Anterior cingulate cortex (tissue), 58 donors: ENCODE data around the gene C1QTNF2.
A peak's percentile ranks its signal among the peaks of the same experiment; 100 is the strongest.
"Not testable (repeated sequence)": the region's sequence is repeated elsewhere in the genome, so short reads cannot be mapped to it uniquely, and the experiment has no call there.

Experiments
- DNase-seq, 58 donors: peaks; one replicate each; lab custom pipeline; 2025; lab: John Stamatoyannopoulos, UW

C1QTNF2 gene

DNA sequence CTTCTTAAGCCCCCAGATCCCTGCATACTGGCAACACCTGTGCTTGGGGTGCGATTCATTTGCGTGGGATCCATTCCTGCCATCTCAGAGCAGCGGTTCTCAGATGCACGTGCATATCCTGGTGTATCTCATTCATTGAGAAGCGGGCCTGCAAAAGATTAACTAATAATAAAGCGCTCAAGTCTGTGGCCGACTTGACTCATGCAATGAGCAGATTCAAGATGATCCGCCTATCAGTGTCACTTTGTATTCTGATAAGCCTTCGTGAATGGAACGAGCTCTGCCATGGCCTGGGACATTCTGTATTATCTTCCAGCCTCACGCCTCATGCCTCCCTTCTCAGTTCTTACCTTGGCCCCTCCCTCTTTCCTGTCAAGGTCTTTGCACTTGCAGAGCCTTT lies 22.3 kb downstream of the C1QTNF2 start:
- DNase-seq, result no peak

DNA sequence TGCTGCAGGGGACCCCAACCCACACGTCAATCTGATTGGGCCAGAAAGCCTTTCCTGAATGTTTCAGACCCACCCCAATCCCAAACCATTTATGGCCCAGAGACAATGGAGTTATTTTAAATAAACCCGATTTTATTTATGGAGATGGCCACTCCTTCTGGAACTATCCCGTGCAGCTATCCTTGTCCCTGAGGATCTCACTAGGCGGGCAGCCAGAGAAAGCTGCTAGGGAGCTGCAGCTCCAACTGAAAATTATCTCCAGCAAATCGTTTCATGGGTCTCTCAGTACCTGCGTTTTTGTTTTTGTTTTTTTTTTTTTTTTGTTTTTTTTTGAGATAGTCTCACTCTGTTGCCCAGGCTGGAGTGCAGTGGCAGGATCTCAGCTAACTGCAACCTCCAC lies 23.0 kb downstream of the C1QTNF2 start:
- no peak for DNase-seq

GRCh38 chr5:160342413-160342941 lies 27.9 kb downstream of the C1QTNF2 start:
- DNase-seq, result no peak

DNA sequence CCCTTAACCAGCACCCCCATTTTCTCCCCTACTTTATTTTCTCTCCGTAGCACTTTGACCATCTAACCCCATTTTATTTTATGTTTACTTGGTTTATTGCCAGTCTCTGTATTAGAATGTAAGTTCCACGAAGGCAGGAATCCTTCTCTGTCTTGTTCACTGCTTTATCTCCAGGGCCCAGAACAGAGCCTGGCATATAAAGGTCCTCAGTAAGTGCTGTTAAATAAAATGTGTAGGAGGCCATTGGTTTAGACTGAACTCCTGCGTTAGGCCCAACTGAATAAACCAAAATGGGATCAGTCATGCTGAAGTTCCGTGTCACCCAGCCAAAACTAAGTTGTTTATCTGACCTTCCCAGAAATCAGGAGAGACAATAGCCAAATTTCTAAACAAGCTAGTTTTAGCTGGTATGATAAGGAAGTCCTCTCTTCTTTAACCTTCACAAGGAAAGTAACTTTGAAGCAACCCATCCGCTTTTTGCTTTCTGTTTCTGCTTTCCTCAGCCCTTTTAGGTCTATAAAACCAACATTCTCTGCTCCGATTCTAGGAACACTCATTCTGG lies 29.0 kb downstream of the C1QTNF2 start:
- no peak for DNase-seq

DNA sequence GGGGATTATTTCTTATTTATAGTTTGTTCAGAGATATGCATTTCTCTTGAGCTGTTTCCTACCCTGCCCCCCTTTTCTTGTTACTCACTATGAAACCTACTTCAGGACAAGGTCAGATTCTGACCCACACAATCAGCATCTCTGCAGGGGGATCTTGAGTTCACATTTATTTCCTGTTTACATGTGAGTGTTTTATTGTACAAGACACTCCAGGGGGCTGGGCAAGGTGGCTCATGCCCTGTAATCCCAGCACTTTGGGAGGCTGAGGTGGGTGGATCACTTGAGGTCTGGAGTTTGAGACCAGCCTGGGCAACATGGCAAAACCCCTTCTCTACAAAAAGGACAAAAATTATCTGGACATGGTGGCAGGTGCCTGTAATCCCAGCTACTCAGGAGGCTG lies 29.9 kb downstream of the C1QTNF2 start:
- not testable (repeated sequence) for DNase-seq

- no peak for DNase-seq
Measured at GRCh38 chr5:160339406-160340130, 30.9 kb downstream of the C1QTNF2 start.

DNA sequence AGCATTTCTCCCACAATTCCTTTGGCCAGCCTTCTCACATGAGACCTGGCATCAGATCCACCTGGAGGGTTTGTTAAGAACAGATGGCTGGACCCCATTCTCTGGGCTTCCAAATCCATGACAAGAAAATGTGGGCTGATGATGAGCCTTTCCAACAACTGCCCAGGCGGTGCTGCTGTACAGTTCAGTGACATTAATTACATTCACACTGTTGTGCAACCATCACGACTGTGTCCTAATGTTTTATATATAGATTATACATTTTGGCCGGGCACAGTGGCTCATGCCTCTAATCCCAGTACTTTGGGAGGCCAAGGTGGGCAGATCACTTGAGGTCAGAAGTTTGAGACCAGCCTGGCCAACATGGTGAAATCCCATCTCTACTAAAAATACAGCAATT lies 35.7 kb downstream of the C1QTNF2 start:
- DNase-seq, result not testable (repeated sequence)

- no peak for DNase-seq
Measured at GRCh38 chr5:160333721-160334120, 36.7 kb downstream of the C1QTNF2 start.

DNA sequence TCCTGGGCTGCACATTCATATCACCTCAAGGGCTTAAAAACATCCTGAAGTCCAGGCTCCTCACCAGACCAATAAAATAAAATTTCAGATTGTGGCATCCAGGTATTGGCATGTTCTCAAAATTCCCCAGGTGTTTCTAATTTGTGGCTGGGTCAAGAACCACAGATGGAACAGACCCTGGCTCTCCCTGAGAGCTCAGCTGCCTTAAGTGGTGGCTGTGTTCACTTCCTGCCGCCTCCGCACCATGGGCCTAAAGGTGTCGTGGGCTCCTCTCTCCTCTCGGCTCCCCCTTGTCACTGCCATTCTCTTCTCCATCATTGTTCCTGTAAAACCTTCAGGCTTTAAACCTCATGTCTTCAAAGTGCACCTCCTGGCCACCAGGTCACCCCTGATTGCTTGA lies 40.2 kb downstream of the C1QTNF2 start:
- DNase-seq, result no peak

DNA sequence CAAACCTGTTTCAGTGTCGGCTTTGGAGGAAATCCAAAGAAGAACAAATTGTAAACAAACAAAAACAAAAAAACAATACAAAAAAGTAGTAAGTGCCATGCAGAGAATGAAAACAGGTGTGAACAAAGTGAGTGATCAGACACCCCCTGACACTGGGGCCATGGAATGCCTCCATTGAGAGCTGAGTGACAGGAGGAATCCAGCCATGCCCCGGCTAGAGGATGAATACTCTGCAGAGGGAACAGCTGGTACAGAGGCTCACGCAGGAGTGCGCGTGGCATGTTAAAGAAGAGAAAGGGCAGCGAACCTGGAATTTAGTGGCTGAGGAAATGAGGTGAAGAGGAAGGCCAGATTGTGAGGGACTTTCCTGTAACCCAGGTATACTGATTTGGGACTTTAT lies 42.6 kb downstream of the C1QTNF2 start:
- no peak for DNase-seq

GRCh38 chr5:160326981-160327380 lies 43.4 kb downstream of the C1QTNF2 start:
- no peak for DNase-seq

GRCh38 chr5:160325716-160326115 lies 44.7 kb downstream of the C1QTNF2 start:
- DNase-seq, result no peak

DNA sequence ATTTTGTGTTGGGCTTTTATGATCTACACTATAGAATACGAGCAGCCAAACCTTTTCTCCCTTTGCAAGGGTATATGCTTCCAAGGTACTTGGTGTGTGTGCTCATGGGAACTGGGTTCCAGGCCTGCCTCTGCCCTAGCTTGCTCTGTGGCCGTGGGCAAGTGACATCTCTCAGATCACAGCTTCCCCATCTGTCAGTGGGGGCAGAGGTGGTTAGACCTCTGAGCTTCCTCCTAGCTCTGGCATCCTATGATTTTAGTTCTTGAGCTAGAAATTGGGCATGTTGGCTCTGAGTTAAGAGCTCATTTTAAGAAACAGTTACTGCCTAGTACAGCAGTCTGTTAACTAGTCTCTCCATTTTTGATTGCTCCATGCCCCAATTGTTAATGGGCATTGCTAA lies 45.5 kb downstream of the C1QTNF2 start:
- DNase-seq, result no peak

DNA sequence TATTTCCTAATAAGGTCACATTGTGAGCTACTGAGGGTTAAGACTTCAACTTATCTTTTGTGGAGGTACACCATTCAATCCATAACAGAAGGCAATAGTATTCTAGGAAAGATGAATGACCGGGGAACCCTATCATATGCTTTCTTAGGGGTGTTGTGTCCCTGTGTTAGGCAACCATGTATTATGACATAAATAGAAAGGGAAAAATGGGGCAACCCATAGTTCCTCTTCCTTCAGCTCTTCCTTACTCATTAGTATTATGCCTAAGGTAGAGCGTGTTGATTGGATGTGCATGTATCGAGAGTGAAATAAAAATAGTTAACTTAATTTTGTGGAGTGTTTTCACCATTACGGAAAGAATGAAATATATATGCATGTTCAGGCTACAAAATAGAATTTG lies 52.0 kb downstream of the C1QTNF2 start:
- no peak for DNase-seq

DNA sequence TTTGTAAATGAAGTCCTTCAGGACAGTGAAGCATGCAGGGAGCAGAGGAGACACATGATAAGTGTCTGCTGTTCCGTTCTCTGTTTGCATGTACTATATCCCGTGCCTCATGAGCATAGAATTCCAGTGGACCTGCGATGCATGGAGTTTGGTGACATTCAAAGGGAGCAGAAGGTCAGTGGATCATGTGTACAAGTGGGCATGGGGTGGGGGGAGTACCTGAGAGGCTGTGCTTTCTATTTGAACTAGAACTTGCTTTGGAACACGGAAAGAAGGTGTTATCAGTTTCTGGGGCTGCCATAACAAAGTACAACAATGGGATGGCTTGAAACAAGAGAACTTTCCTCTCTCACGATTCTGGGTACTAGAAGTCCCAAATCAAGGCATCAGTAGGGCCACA lies 53.0 kb downstream of the C1QTNF2 start:
- no peak for DNase-seq

DNA sequence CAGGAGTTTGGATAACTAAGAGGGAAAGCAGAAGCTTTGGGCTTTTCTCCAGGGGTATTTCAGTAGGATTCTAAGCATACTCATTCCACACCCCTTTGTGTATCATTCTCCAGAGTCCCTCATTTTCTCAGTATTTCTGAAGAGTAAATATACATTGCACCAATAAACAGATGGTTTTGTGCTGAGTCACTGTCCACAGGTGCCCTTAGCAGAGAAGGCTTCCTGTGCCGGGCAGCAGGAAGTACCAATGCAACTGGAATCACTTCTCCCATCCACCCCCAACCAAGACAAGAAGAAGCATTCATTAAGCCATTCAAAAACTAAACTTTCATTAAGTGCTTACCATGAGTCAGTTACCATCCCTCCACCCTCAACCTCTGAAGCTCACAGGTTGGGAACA lies 54.5 kb downstream of the C1QTNF2 start:
- DNase-seq, result no peak

- DNase-seq, result no peak
Measured at GRCh38 chr5:160312960-160313727, 57.3 kb downstream of the C1QTNF2 start.

- peak in 41 of 58 donors; percentile 6 to 57 (median 26) for DNase-seq
Measured at GRCh38 chr5:160312134-160312959, 58.1 kb downstream of the C1QTNF2 start, which contains the start of gene CCNJL. CCNJL (minus strand) TSS chr5:160312564; CDS start chr5:160311923, 641 bp downstream.

- DNase-seq, result peak in 2 of 58 donors; percentile 15 to 21
Measured at GRCh38 chr5:160311491-160312133, 58.8 kb downstream of the C1QTNF2 start.
